ENCODE measurements around the gene SPSB1. TPM values are rescaled to one million over a fixed set of nuclear protein-coding genes. Genes with fewer than 3 reads are reported as not detected.

SPSB1 gene
- total and polyA plus RNA-seq, 8 donors, result 2.3 to 28.7 (median 14.9) TPM

- H3K27me3 ChIP-seq, result no peaks in the 10 kb centered on the region
- H3K9me3 ChIP-seq, result no peaks in the 10 kb centered on the region
- intact Hi-C loops (cut with DNase I; ENCODE audit: low total_unique reads), result no loop called here
- H3K4me1 ChIP-seq, result peaks cover 32 to 86% (median 49%) of the 10 kb centered on the region in 4 donors
- DNase-seq, result peak in 1 of 2 donors; percentile 75
- H3K27ac ChIP-seq, result peak overlapping the region in 4 of 5 donors; percentile 70 to 98 (median 94)
- WGBS, 5 donors, result 34 to 64% (median 53%) methylated on average over 6 to 10 of the region's 10 CpGs
- H3K36me3 ChIP-seq, result no peaks in the 10 kb centered on the region
- TF ChIP-seq EP300 (IDR thresholded peaks at IDR 0.05) (no peak), POLR2AphosphoS5 (IDR thresholded peaks at IDR 0.05) (no peak), POLR2A (IDR thresholded peaks at IDR 0.05) (no peak), CTCF (IDR thresholded peaks at IDR 0.05) (no peak)
- peak overlapping the region; percentile 77 to 97 (median 92) for H3K4me3 ChIP-seq
Observed at GRCh38 chr1:9294910-9295636, 2.4 kb downstream of the SPSB1 start.

- WGBS, 5 donors, result 63 to 90% (median 80%) methylated on average over 6 to 9 of the region's 9 CpGs
- peaks cover 33 to 86% (median 53%) of the 10 kb centered on the region in 4 donors for H3K4me1 ChIP-seq
Observed at GRCh38 chr1:9295884-9296283, 3.2 kb downstream of the SPSB1 start.

GRCh38 chr1:9296850-9297249 lies 4.2 kb downstream of the SPSB1 start:
- 78 to 91% (median 86%) methylated on average over 6 of the region's 6 CpGs for WGBS, 5 donors
- TF ChIP-seq POLR2AphosphoS5 (IDR thresholded peaks at IDR 0.05) (peak in 1 of 3 donors; percentile 26), CTCF (IDR thresholded peaks at IDR 0.05) (no peak), POLR2A (IDR thresholded peaks at IDR 0.05) (no peak), EP300 (IDR thresholded peaks at IDR 0.05) (no peak)
- Histone ChIP-seq H3K9me3 (no peaks in the 10 kb centered on the region), H3K27ac (peak overlapping the region in 2 of 5 donors; percentile 2 to 17), H3K27me3 (no peaks in the 10 kb centered on the region), H3K4me3 (no peak overlapping the region), H3K4me1 (peaks cover 34 to 87% (median 55%) of the 10 kb centered on the region in 4 donors), H3K36me3 (peaks cover 0 to 10% (median 2%) of the 10 kb centered on the region in 4 donors)
- intact Hi-C loops (cut with DNase I; ENCODE audit: low total_unique reads), result no loop called here
- no peak for DNase-seq

More at GRCh38 chr1:9295884-9296283, 3.2 kb downstream of the SPSB1 start:
- TF ChIP-seq POLR2A (IDR thresholded peaks at IDR 0.05) (no peak), CTCF (IDR thresholded peaks at IDR 0.05) (no peak), EP300 (IDR thresholded peaks at IDR 0.05) (no peak), POLR2AphosphoS5 (IDR thresholded peaks at IDR 0.05) (no peak)
- Histone ChIP-seq H3K4me3 (peak overlapping the region in 3 of 4 donors; percentile 22 to 90 (median 77)), H3K27ac (peak overlapping the region in 3 of 5 donors; percentile 8 to 98 (median 96)), H3K9me3 (no peaks in the 10 kb centered on the region), H3K36me3 (peaks cover 0 to under 1% (median 0%) of the 10 kb centered on the region in 4 donors), H3K27me3 (no peaks in the 10 kb centered on the region)
- no peak for DNase-seq
- intact Hi-C loops (cut with DNase I; ENCODE audit: low total_unique reads), result no loop called here

GRCh38 chr1:9297831-9298230 lies 5.1 kb downstream of the SPSB1 start:
- Histone ChIP-seq H3K4me1 (peaks cover 41 to 91% (median 59%) of the 10 kb centered on the region in 4 donors), H3K27ac (peak overlapping the region in 1 of 5 donors; percentile 2), H3K27me3 (no peaks in the 10 kb centered on the region), H3K9me3 (no peaks in the 10 kb centered on the region), H3K36me3 (peaks cover 0 to 11% (median 2%) of the 10 kb centered on the region in 4 donors), H3K4me3 (no peak overlapping the region)
- DNase-seq, result no peak
- intact Hi-C loops (cut with DNase I; ENCODE audit: low total_unique reads), result no loop called here
- 62 to 96% (median 74%) methylated on average over 8 to 9 of the region's 9 CpGs for WGBS, 5 donors
- TF ChIP-seq POLR2A (IDR thresholded peaks at IDR 0.05), result no peak
- TF ChIP-seq CTCF (IDR thresholded peaks at IDR 0.05), result no peak
- no peak for TF ChIP-seq POLR2AphosphoS5 (IDR thresholded peaks at IDR 0.05)
- TF ChIP-seq EP300 (IDR thresholded peaks at IDR 0.05), result no peak

Measured in stomach (tissue), 9 donors.